Fibroblast of skin of left quadriceps (primary cell): ENCODE data around the gene XIRP1.

Source experiments
- DNase-seq, 2 experiments: peaks; one replicate each; pipeline ENCODE4 v3.0.0-alpha.2; 2013; ENCODE audit warnings: low read depth in 2 of 2

The XIRP1 gene

DNA sequence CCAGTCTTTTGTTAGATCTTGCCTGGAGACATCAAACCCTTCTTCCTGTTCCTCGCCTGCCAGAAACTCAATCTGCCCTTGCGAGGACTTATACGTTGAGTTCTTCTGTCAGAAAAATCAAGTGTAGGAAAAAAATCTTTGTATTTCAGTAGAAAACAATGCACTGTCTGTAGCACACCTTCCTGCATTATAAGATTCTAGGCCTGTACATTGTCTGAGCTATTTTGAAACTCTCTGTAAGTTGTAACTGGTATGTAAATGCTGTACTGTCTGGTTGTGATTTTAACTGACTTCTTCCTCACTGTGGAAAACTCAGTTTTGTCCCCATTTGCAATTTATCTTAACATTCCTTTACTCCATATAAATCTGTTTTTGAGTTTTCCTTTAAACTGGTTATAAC, 17.7 kb upstream of the XIRP1 start:
- no peak for DNase-seq

DNA sequence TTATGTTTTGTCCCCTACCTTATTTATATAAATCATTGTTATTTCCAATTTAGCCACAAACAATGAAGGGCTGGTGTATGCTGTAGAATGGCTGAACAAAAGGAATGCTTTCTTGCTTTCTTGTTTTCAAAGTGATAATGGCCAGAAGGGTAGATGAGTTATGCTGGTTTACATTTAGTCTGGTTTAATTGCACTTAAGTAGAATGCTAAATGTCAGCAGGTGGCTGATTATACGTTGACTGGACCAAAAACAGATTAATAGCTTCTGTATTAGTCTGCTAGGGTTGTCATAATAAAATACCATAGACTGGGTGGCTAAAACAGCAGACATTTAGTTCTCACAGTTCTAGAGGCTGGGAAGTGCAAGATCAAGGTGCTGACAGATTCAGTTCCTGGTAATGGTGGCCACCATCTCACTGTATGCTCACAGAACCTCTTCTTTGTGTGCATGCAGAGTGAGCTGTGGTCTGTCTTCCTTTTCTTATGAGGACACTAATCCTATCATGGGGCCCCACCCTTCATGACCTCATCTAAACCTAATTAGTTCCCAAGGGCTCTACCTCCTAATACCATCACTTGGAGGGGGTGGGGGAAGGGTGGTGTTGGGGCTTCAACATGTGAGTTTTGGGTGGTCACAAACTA, 17.1 kb upstream of the XIRP1 start:
- no peak for DNase-seq

DNA sequence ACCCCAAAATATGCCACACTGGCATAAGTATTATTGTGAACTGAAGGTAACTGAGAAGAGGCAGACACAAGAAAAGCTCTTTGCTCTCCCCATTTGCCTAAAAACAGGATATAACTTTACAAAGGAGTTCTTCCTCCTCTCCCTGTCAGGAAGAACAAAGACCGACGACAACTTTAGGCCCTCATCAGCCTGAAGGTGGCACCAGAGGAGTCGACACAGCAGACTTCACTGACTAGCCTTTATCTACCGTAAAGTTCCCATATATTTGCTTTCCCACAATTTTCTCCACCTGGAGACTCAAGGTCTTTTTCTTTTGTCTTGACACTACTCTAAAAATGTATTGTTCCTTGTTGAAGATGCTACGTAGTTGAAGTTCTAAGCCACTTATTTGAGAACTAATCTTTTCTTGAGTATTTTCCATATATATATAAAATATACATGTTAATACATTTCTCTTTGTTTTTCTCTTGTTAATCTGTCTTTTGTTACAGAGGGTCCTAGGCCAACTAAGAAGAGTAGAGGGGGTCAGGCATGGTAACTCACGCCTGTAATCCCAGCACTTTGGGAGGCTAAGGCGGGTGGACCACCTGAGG, 16.2 kb upstream of the XIRP1 start:
- peak; percentile 20 to 21 for DNase-seq

DNA sequence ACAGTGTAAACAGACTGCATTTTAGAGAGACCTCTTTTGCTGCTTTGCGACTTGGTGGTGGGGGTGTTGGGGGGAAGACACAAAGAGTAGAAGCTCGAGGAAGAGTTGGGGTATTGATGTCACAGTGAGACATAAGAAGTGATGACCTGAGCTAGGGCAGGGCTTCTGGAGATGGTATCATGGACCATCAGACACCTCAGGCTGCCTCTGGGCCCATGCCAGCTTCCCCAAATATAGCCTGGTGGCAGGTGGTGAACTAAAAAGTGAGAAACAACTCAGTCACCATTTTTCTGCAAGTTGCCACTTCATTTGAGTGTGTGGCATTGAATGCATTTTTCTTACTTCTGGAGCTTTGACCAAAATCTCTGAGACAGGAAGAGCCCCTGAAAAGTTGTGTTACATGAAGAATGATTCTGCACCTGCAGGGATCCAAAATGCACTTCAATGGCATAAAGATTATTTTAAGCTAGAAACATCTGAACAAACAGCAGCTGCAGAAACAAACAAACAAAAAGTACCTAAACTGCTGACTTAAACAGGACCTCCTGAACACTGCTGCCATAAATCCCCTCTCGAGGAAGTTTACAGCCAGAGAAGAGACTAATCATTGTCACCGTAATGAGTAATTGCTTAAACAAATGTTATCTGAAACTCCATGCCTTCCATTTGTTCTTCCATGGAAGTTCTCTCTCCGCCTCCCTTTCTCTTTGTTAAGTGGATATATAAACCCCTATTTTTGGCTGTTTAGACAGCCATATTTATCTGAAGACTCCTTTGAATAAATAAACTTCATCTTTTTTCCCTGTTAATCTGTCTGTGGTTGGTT, 15.2 kb upstream of the XIRP1 start:
- DNase-seq: no peak

DNA sequence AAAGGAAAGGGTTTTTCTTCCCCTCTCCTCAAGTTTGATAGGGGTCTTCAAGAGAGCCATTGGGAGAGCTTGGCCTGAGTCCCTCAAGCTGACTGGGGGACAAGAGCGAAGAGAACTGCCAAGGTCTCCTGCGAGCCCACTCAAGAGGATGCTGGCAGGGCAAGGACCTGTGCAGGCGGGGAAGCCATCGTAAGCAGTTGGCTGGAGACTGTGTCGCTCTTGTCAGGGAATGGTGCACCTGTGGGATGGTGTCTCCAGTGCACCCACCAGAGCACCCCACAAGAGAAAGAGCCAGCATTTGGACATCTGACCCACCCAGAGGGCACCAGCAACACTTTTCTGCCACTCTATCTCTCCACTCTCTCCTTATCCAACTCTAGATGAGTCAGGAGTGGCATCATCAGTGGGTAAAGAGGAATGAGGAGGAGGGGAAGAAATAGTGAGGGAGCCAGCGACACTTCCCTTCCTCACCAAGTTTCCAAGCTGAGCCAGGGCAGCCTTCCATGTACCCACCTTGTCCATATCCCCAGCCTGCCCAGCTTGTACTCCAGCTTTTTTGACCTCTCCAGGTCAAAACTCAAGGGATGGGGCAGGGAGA, 13.6 kb upstream of the XIRP1 start:
- DNase-seq: no peak

DNA sequence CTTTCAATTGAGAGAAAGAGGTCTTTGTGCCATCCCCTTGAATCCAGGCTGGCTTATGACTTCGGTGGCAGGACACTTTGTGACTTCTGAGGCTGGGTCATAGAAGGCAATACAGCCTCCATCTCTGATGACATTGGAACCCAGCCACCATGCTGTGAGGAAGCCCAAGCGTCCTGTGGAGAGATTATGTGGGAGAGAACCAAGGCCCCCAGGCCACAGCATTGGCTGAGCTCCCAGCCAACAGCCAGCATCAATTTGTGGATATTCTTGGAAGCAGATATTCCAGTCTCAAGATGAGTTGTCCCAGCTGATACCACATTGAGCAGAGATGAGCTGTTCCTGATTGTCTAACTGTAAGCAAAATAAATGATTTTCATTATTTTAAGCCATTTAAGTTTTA, 12.7 kb upstream of the XIRP1 start:
- DNase-seq: no peak

DNA sequence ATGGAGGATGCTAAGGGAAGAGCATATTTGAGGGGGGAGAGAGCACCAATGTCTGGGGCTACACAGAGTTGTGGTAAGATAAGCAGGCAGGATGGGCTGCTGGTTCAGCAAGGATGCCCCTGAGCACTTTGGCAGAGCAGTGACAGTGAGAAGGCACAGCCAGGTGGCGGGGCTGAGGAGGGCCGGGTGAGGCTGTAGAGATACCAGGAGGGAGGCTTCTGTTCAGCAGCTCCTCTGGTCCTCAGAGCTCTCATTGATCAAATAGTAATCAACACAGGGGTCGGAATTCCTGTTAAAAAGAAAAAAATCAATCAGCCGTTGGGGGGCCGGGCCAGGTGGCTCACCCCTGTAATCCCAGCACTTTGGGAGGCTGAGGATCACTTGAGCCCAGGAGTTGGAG, 11.5 kb upstream of the XIRP1 start:
- DNase-seq: no peak

DNA sequence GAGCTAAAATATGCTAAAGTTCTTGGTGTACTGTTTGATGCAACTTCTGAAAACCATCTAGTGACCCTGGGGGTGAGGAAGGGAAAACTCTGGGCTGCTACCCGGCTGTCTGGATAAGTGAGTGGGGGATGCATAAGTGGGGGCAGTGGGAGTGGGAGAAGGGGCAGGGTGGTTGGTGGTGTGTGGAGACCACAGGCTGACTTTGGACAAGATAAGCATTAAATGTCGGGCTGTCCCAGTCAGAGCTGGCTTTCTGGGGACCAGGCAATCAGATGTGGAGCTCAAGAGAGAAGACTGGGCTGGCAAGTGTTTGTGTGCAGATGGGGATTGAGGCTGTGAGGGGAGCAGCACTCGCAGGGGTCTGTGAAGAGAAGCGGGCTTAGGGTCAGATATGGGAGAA, 11.0 kb upstream of the XIRP1 start:
- DNase-seq: no peak

DNA sequence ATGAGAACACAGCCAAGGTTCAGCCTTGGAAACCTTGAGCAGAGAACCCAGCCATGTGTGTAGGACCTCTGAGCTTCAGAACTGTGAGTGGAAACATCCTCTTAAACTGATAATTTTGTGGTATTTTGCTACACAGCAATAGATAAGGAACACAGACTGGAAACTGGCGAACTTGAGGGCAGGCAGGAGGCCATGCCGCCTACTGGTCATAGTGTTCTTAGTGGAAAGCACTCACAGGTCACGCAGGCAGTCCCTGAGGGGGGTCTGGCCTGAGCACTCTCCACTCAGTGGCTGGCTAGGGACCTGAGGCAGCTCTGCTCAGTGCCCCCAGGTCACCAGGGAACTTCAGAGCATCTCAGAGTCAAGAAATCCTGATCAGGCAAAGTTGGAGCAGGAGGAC, 9.7 kb upstream of the XIRP1 start:
- no peak for DNase-seq

DNA sequence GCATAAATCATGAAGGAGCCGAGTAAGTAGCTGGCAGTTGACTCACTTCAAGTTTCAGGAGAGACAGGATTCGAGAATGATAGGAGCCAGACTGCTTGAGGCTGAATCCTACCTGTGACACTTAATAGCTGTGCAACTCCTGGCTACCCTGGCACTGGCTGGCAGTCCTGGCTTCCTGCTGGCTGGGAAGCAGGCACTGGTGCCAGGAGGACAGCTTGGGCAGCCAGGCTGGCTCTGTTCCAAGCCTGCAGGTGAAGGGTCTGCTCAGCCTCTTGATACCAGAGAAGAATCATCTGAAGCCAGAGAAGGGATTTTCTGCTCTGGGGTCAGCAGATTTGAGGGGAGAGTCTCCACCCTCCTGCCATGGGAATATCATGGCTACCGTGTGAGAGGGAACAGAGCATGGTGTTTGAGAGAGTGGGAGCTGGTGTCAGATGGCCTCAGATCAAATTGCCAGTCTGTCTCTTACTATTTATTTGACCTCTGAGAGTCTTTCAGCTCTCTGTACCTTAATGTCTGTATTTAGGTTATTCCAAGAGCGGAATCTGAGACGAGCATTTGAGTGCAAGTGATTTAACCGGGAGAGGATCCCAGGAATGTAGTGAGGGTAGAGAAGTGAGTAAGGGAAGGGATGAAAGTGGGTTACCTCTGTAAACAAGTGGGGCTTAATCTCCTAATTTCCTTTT, 4.4 kb upstream of the XIRP1 start:
- no peak for DNase-seq

DNA sequence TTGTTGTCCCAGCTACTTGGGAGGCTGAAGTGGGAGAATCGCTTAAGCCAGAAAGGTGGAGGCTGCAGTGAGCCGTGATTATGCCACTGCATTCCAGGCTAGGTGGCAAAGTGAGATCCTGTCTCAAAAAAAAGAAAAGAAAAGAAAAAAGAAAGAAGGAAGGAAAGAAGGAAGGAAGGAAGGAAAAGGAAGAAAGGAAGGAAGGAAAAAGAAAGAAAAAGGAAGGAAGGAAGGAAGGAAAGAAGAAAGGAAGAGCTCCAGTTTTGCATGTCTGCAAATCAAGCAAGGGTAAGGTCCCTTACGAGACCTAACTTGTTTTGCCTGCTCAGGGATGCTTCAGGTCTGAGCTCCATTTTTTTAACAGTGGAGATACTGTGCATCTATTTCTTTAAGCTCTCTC, 3.6 kb upstream of the XIRP1 start:
- no peak for DNase-seq

DNA sequence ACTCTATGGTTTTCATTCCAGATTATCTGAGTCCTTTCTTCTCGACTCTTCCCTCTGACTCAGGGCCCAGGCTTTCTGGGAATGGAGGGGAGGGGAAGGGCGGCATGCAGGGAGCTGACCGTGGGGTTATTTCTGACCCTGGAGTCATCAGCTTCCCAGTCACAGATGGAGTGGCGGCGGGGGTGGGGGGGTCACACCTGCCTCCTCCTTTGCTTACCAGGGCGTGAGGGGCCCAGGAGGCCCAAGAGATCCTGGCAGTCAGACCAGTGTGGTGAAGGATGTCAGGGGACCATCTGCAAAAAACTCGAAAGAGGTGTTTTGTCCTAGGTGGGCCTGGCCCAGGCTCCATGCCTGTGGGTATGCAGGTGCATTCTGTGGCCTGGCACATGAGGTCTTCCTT, 996 bp upstream of the XIRP1 start:
- no peak for DNase-seq

DNA sequence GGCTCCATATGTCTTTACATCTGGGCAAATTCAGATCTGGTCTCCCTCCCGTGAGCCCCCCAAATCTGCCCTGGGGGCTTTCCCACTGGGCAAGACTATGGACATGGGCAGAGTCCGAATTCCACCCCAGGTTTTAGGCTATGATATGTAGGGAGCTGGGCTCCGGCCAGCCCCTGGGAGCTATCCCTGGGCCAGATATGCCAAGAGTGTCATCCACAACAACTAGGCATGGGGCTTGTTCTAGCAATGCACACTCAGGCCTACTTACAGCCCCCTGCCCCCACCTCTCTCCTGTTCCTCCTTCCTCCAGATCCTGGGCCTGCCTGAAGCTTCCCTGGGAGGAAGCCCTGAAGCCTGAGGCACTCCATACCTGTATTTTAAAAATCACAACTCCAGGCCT, 622 bp downstream of the XIRP1 start:
- no peak for DNase-seq

DNA sequence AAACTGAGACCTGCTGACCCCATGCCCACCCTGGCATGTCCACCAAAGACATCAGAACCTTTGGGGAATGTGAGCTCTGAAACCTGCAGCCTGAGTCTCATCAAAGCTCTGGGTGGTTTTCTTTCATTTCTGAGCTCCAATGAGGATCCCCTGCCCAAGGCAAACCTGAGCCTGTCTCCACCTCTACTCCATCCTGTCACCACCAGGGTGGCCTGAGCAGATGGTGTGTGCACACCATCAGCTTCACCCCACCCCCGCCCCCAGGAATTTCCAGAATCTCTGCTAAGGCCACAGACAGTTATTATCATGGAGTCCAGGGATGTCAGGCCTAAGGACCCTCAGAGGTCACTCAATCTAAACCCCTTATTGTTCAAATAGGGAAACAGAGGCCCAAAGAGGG, 1.3 kb downstream of the XIRP1 start:
- DNase-seq: no peak

DNA sequence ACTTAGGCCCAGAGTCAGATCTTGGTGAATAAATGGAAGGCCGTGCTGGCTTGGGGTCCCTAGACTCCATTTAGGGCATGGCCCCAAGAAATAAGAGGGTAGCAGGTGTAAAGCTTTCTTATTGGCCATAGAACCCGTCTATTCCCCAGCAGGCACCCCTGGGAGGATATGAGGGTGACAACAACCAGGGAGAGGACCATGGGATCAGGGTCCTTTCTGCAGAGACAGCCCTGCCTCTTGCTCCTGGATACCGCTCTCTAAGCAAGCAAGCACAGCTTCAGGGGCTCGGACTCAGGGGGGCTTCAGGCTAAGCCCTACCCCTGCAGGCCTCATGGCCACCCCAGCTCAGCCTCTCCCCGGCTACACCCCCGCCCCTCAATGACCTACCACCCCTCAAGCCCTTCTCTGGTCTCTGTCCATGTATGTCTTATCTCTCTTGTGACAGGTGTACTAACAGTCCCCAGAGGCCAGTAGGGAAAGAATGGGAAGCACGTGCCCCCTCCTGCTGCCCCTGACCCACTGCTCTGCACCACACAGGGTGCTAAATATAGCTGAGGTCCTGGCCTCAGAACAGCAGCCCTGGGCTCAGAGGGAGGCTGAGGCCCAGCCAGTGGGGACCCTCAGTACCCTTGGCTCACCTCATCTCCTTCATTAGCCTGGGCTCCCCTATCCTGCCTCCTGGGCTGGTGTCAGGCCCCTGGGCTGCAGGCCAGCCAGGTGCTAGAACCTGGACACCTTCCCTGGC, 1.9 kb downstream of the XIRP1 start:
- no peak for DNase-seq

DNA sequence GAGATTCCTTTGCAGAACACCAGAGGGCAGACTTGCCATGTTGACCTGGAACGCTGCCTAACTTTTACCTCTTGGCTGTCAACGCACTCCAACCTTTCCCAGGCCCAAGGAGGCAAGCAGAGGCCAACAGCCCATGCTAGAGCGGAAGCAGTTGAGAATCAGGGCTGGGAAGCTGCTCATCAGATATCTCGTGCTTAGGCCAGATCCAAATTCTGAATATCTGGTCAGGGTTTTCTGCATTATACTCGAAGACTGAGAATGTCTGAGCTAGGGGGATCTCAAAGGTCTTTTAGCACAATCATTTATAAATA, 2.5 kb downstream of the XIRP1 start:
- peak in 1 of 2 experiments; percentile 29 for DNase-seq

DNA sequence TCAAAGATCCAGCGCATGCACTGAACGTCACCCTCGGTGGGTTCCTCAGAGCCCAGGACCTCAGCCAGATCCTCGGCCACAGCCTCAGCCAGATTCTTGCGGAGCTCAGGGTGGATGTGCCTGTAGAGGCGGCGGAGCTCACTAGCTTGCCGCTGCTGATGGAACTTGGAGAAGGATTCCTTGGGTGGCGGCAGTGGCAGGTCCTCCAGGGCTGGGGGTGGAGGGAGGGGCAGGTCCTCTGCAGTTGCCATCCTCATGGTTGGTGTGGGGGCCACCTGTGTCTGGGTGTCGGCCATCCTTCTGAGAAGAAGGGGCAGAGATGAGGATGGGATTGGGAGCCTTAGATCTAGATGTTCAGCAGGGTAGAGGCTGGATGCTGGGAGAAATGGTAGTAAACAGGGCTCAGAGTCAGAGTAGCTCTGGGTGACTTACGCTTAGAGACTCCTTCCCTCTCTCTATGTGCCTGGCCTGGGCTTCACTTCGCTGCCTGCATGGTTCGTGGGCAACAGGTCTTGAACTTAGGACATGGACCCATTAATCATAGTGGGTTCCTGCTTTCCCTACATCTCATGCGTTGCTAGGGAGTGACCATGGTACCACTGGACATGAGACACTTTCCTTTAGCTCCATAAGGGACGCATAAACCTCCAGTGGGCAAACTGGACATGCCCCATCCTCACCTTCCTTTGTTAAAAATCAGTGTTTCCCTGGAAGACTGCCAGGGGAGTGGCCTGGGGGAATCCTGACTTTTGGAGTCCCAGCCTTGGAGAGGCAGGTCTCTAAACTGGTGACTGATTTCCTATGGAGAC, 3.0 kb downstream of the XIRP1 start:
- no peak for DNase-seq

DNA sequence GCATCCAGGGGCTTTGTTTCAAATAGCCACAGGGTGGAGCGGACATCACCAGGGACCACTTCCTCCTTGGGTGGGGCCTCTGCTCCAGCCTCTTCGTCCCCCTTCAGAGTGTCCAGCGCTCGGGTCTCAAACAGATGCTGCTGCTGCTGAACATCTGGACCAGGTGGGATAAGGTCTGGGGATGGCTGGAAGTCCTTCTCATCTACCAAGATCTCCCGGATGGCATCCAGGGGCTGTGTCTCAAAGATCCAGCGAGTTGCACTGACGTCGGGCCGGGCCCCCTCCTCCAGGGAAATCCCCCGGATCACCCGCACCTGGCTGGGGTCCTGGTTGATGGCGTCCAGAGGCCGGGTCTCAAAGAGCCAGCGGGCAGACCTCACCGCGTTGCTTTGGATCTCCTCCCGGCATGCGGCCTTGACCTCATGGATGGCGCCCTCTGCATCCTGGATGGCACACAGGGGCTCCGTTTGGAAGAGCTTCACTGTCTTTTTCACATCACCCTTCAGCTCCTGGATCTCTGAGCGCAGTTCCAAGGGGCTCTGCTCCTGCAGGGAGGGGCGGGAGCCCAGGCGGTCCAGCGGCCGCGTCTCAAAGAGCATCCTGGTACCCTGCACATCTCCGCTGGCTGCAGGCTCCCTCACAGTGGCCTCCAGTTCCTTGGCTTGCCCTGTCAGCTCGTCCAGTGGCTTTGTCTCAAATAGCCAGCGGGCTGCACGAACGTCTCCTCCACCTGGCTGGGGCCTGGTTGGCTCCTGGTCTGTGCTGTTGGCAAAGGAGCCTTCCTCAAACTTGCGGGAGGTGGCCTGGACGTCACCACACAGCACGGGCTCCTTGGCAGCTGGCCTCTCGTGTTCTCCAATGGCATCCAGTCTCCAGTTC, 3.9 kb downstream of the XIRP1 start:
- no peak for DNase-seq

DNA sequence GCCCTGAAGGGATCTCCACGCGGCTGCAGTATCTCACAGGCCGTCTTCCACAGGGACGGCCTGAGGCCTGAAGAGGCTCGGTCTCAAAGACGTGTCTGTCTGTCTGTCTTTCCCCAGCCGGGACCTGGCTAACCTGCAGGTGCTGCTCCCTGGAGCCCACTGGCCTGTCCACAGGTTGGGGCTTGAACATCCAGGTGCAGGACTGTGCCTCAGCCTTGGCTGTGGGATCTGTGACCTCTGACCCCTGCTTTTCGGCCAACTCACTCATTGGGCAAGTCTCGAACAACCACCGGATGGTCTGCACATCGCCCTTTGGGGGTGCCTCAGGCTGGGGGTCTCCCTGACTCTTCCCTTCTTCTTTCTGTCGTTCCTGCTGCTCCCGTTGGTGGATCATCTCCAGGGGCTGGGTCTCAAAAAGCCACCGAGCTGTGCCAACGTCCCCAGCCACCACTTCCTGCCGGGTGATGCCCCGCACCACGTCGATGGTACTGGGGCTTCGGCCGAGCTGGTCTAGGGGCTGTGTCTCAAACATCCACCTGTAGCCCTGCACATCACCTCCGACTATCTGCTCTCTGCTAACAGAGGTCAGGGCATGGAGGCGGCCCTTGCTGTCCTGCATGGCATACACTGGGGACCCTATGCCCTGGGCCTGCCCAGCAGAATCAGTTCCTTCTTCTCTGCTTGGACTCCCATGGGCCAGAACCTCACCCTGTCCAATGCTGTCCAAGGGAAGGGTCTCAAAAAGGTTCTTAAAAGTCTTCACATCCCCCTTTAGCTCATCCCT, 4.8 kb downstream of the XIRP1 start:
- no peak for DNase-seq
